B cell (primary cell): ENCODE data around the gene LYPD1. TPM values are rescaled to one million over a fixed set of nuclear protein-coding genes. Genes with fewer than 3 reads are reported as not detected.

ENCODE experiments used
- ATAC-seq: fragments of 200-7000 bp; cut with Tn5 transposase; one replicate; pipeline ENCODE4 v1.10.0; 2021; ENCODE audit warnings: low read depth, mild to moderate bottlenecking, moderate number of reproducible peaks, moderate library complexity
- CTCF ChIA-PET: fragments of 350-600 bp; sonication (Branson Sonifier 250); formaldehyde crosslinking; loops from one replicate; lab custom pipeline; 2021; ENCODE audit warnings: antibody characterized with exemption, inconsistent platforms; lab: Charles Lee
- POLR2A ChIA-PET: fragments of 350-600 bp; sonication (Branson Sonifier 250); formaldehyde crosslinking; loops from one replicate; lab custom pipeline; 2021; ENCODE audit warnings: antibody characterized with exemption; lab: Charles Lee
- DNase-seq: peaks from one replicate; pipeline ENCODE4 v3.0.0; 2013
- H2AFZ ChIP-seq: 2 replicates; pipeline ENCODE4 v1.6.1; 2012; ENCODE audit warnings: mild to moderate bottlenecking, low read depth, low read length; ENCODE audit not compliant: insufficient read depth, poor library complexity, severe bottlenecking
- H3K27ac ChIP-seq, 2 donors: 1 replicate in 1 of 2; 2 replicates in 1 of 2; pipeline ENCODE4 v1.5.1; 2012 to 2013; ENCODE audit warnings: low read length in 2 of 2, mild to moderate bottlenecking in 2 of 2, moderate library complexity in 1 of 2
- H3K27me3 ChIP-seq, 4 experiments: fragments of 200-600 bp in 1 of 4; sonication (generic) in 1 of 4; replicated peaks in 1 of 4; 1 replicate in 2 of 4; 2 replicates in 2 of 4; pipeline versions ENCODE4 v1.6.1 to v1.7.0; 2013 to 2016; ENCODE audit warnings: low read length in 3 of 4, mild to moderate bottlenecking in 2 of 4, mixed read lengths in 1 of 4, moderate library complexity in 1 of 4; ENCODE audit not compliant: insufficient read depth in 4 of 4, control insufficient read depth in 3 of 4; ENCODE audit errors: control extremely low read depth in 1 of 4
- H3K36me3 ChIP-seq, 2 experiments: replicated peaks in 1 of 2; 1 replicate in 1 of 2; 2 replicates in 1 of 2; pipeline versions ENCODE4 v1.6.1 to v1.7.1; 2013; ENCODE audit warnings: low read length in 1 of 2; ENCODE audit not compliant: insufficient read depth in 2 of 2, control insufficient read depth in 1 of 2; ENCODE audit errors: control extremely low read depth in 1 of 2, extremely low read depth in 1 of 2
- H3K4me1 ChIP-seq, 2 donors: fragments of 200-600 bp in 1 of 2; sonication (generic) in 1 of 2; 1 replicate in 1 of 2; 2 replicates in 1 of 2; pipeline versions ENCODE4 v1.5.1 to v1.6.1; 2013 to 2017; ENCODE audit warnings: low read length in 2 of 2; ENCODE audit not compliant: control insufficient read depth in 2 of 2, insufficient read depth in 2 of 2
- H3K4me2 ChIP-seq: replicated peaks from 2 replicates; pipeline ENCODE3; 2012; ENCODE audit warnings: mild to moderate bottlenecking, low read depth, low read length; ENCODE audit not compliant: poor library complexity, severe bottlenecking
- H3K4me3 ChIP-seq, 5 experiments: fragments of 200-600 bp in 1 of 5; sonication (generic) in 1 of 5; 1 replicate in 3 of 5; 2 replicates in 2 of 5; pipeline versions ENCODE4 v1.5.1 to v1.7.0; 2011 to 2016; ENCODE audit warnings: low read length in 4 of 5, mild to moderate bottlenecking in 4 of 5, low read depth in 2 of 5, control low read depth in 1 of 5, moderate library complexity in 1 of 5; ENCODE audit not compliant: insufficient read depth in 1 of 5; ENCODE audit errors: control extremely low read depth in 1 of 5, extremely low read depth in 1 of 5
- H3K79me2 ChIP-seq: fragments of 200-600 bp; sonication (generic); one replicate; pipeline ENCODE4 v1.6.0; 2016; ENCODE audit warnings: low read length; ENCODE audit not compliant: control insufficient read depth, insufficient read depth
- H3K9ac ChIP-seq: fragments of 200-600 bp; sonication (generic); 2 replicates; pipeline ENCODE4 v1.6.1; 2017; ENCODE audit warnings: mild to moderate bottlenecking, low read length, moderate library complexity
- H3K9me3 ChIP-seq, 3 donors: one replicate each; pipeline versions ENCODE4 v1.6.1 to v1.7.1; 2013; ENCODE audit warnings: low read length in 2 of 3; ENCODE audit not compliant: control insufficient read depth in 2 of 3, insufficient read depth in 1 of 3; ENCODE audit errors: control extremely low read depth in 1 of 3
- H4K20me1 ChIP-seq: 2 replicates; pipeline ENCODE4 v1.6.0; 2012; ENCODE audit warnings: mild to moderate bottlenecking, low read length; ENCODE audit not compliant: insufficient read depth, control insufficient read depth, poor library complexity, severe bottlenecking
- H3K27ac Mint-ChIP-seq: one replicate; pipeline ENCODE4 v1.8.0; 2021; ENCODE audit warnings: mixed read lengths
- H3K27me3 Mint-ChIP-seq: one replicate; pipeline ENCODE4 v1.8.0; 2021; ENCODE audit warnings: mixed read lengths
- H3K4me1 Mint-ChIP-seq: one replicate; pipeline ENCODE4 v1.8.0; 2021; ENCODE audit warnings: mixed read lengths
- H3K4me3 Mint-ChIP-seq: one replicate; pipeline ENCODE4 v1.8.0; 2021; ENCODE audit warnings: mixed read lengths
- H3K9me3 Mint-ChIP-seq: one replicate; pipeline ENCODE4 v1.8.0; 2022; ENCODE audit warnings: mixed read lengths; ENCODE audit not compliant: insufficient read depth
- CTCF ChIP-seq: fragments of 200-600 bp; IDR thresholded peaks from one replicate; pipeline ENCODE4 v1.8.0; 2022; ENCODE audit warnings: antibody characterized with exemption, mild to moderate bottlenecking
- EZH2 ChIP-seq: IDR thresholded peaks from 2 replicates; pipeline ENCODE4 v1.6.1; 2012; ENCODE audit warnings: borderline replicate concordance, low read depth, mild to moderate bottlenecking, moderate library complexity, low read length; ENCODE audit not compliant: insufficient read depth, poor library complexity, severe bottlenecking
- WGBS: methylation state at CpG from one replicate; pipeline ENCODE4 v1.1.5; 2013; ENCODE audit warnings: missing lambda C conversion rate; ENCODE audit not compliant: insufficient coverage; 5-methylcytosine and 5-hydroxymethylcytosine counted together
- intact Hi-C: fragments of 100-400 bp; cut with micrococcal nuclease; formaldehyde crosslinking; loops from one replicate; pipeline ENCODE4 v1.10.0; 2022
- polyA plus RNA-seq: library from polyadenylated mRNA; depleted of rRNA; stranded (reverse); fragments of >200 nt; gene quantifications from 2 replicates; pipeline ENCODE4 v1.2.3, GENCODE V29; 2012
- total RNA-seq, 2 donors: library from RNA; stranded (reverse); fragments of 120-200 nt in 1 of 2; gene quantifications; 1 replicate in 1 of 2; 2 replicates in 1 of 2; pipeline versions ENCODE4 v1.2.3 to v1.2.4, GENCODE V29; 2013 to 2022

The LYPD1 gene
- total and polyA plus RNA-seq, 2 donors (not counting 1 experiment from before 2014, with no cell fraction given): 0.07 TPM; not detected in 1

GRCh38 chr2:132656266-132656975 is 13.6 kb downstream of the LYPD1 start:
- Mint-ChIP-seq H3K27ac (no peak overlapping the region), H3K4me3 (no peak overlapping the region), H3K9me3 (no peaks in the 10 kb centered on the region), H3K4me1 (no peaks in the 10 kb centered on the region), H3K27me3 (peaks cover 8% of the 10 kb centered on the region)
- POLR2A ChIA-PET: no interaction called here
- no peaks in the 10 kb centered on the region for H3K9me3 ChIP-seq
- H3K79me2 ChIP-seq: no peaks in the 10 kb centered on the region
- no peak overlapping the region for H3K4me2 ChIP-seq
- CTCF ChIA-PET: interaction anchor here (1.1 kb wide), 1 partner anchor 33 kb away, joined by 3 read pairs; no protein-coding TSS in a partner anchor
- 100% methylated on average over 1 of the region's 7 CpGs for WGBS
- H3K36me3 ChIP-seq: no peaks in the 10 kb centered on the region
- intact Hi-C loops: no loop called here
- no peak overlapping the region for H2AFZ ChIP-seq
- no peak for TF ChIP-seq EZH2
- no peak for TF ChIP-seq CTCF
- H3K4me3 ChIP-seq: no peak overlapping the region
- H3K9ac ChIP-seq: no peak overlapping the region
- H4K20me1 ChIP-seq: no peaks in the 10 kb centered on the region
- H3K4me1 ChIP-seq: no peaks in the 10 kb centered on the region
- DNase-seq: no peak
- no peaks in the 10 kb centered on the region for H3K27me3 ChIP-seq
- ATAC-seq: no peak
- H3K27ac ChIP-seq: no peak overlapping the region

GRCh38 chr2:132654968-132655367 is 15.0 kb downstream of the LYPD1 start:
- peaks cover 3% of the 10 kb centered on the region for H3K27me3 Mint-ChIP-seq
- CTCF ChIA-PET: no interaction called here
- WGBS: 84% methylated on average over 2 of the region's 7 CpGs

More at GRCh38 chr2:132654968-132655367, 15.0 kb downstream of the LYPD1 start:
- no peak for DNase-seq
- Mint-ChIP-seq H3K27ac (no peak overlapping the region), H3K4me1 (no peaks in the 10 kb centered on the region), H3K9me3 (no peaks in the 10 kb centered on the region), H3K4me3 (no peak overlapping the region)
- H3K79me2 ChIP-seq: no peaks in the 10 kb centered on the region
- no peak overlapping the region for H3K9ac ChIP-seq
- intact Hi-C loops: no loop called here
- H3K9me3 ChIP-seq: no peaks in the 10 kb centered on the region
- no peak overlapping the region for H3K4me2 ChIP-seq
- H3K4me3 ChIP-seq: no peak overlapping the region
- no peak overlapping the region for H2AFZ ChIP-seq
- TF ChIP-seq CTCF (no peak), EZH2 (no peak)
- no peaks in the 10 kb centered on the region for H4K20me1 ChIP-seq
- POLR2A ChIA-PET: interaction anchor here (0.6 kb wide), 1 partner anchor 57 kb away, joined by 3 read pairs; no protein-coding TSS in a partner anchor
- no peaks in the 10 kb centered on the region for H3K36me3 ChIP-seq
- no peaks in the 10 kb centered on the region for H3K27me3 ChIP-seq
- no peaks in the 10 kb centered on the region for H3K4me1 ChIP-seq
- no peak for ATAC-seq
- no peak overlapping the region for H3K27ac ChIP-seq
